AG09309 (cell line): ENCODE results near the gene LSM4.

Experiments used
- DNase-seq: peaks from one replicate; pipeline ENCODE4 v3.0.0-alpha.2; 2010; ENCODE audit warnings: low read depth
- H3K4me3 ChIP-seq: 2 replicates; pipeline ENCODE4 v1.5.1; 2011; ENCODE audit warnings: mild to moderate bottlenecking, low read depth, low read length, moderate library complexity; ENCODE audit not compliant: control insufficient read depth
- CTCF ChIP-seq: IDR thresholded peaks from 2 replicates; pipeline ENCODE4 v1.5.1; 2011; ENCODE audit warnings: mild to moderate bottlenecking, low read depth, low read length, inconsistent platforms; ENCODE audit not compliant: insufficient read depth, control insufficient read depth; ENCODE audit errors: missing control alignments

LSM4 gene

GRCh38 chr19:18283338-18283737 is 39.5 kb downstream of the LSM4 start:
- DNase-seq, result no peak

GRCh38 chr19:18282788-18283141 is 40.1 kb downstream of the LSM4 start:
- no peak for DNase-seq
- TF ChIP-seq CTCF, result no peak
- peak overlapping the region; percentile 65 for H3K4me3 ChIP-seq

More at GRCh38 chr19:18283338-18283737, 39.5 kb downstream of the LSM4 start:
- no peak overlapping the region for H3K4me3 ChIP-seq
- no peak for TF ChIP-seq CTCF

- TF ChIP-seq CTCF, result peak; percentile 27
- H3K4me3 ChIP-seq, result peak overlapping the region; percentile 65
- no peak for DNase-seq
Measured at GRCh38 chr19:18282021-18282787, 40.7 kb downstream of the LSM4 start.

GRCh38 chr19:18281082-18282020 is 41.5 kb downstream of the LSM4 start, which contains the start of gene JUND:
TSS of gene JUND (minus strand) at chr19:18281622. CDS start at chr19:18281484, 138 bp downstream.
- peak; percentile 89 for DNase-seq
- TF ChIP-seq CTCF, result no peak
- H3K4me3 ChIP-seq, result peak within 1 kb of the TSS; percentile 74

GRCh38 chr19:18280247-18281081 is 42.4 kb downstream of the LSM4 start:
- peak overlapping the region; percentile 74 for H3K4me3 ChIP-seq
- TF ChIP-seq CTCF, result no peak
- no peak for DNase-seq
